Measurements from ENCODE around the gene TNS2. TPM values are rescaled to one million over a fixed set of nuclear protein-coding genes. Genes with fewer than 3 reads are reported as not detected.

The TNS2 gene
- total and polyA plus RNA-seq, 9 of the 15 experiments (the other 6 are each of a cell fraction or from before 2014, with no cell fraction given) = 0.28 to 3.1 (median 1.2) TPM; not detected in 1

DNA sequence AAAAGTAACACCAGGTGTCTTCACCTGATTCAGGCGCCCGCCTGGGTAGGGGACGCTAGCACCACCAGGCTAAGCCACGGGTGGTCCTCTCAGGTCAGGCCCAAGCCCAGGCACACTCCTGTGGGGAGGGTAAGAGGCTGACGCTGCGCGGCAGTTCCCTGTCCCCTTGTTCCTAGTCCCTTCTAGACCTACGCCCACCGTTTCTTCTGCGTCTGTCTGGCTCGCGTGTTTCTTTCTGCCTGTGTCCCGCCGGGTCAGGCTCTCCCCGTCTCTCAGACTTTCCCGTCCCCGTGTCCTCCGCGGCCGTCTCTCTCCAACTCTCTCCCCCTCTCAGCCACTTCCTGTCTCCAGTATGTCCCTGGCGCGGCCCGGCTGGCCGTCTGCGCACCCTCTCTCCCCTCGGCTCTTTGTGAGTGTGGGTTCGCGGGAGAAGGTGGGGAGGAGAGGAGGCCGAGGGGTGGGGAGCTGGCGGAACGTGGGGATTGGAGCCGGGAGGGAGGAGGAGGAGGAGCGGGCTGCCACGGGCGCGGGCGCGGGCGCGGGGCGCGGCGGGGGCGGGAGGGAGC is 3.1 kb upstream of the TNS2 start (continued):
- TF ChIP-seq, protein P1, sequence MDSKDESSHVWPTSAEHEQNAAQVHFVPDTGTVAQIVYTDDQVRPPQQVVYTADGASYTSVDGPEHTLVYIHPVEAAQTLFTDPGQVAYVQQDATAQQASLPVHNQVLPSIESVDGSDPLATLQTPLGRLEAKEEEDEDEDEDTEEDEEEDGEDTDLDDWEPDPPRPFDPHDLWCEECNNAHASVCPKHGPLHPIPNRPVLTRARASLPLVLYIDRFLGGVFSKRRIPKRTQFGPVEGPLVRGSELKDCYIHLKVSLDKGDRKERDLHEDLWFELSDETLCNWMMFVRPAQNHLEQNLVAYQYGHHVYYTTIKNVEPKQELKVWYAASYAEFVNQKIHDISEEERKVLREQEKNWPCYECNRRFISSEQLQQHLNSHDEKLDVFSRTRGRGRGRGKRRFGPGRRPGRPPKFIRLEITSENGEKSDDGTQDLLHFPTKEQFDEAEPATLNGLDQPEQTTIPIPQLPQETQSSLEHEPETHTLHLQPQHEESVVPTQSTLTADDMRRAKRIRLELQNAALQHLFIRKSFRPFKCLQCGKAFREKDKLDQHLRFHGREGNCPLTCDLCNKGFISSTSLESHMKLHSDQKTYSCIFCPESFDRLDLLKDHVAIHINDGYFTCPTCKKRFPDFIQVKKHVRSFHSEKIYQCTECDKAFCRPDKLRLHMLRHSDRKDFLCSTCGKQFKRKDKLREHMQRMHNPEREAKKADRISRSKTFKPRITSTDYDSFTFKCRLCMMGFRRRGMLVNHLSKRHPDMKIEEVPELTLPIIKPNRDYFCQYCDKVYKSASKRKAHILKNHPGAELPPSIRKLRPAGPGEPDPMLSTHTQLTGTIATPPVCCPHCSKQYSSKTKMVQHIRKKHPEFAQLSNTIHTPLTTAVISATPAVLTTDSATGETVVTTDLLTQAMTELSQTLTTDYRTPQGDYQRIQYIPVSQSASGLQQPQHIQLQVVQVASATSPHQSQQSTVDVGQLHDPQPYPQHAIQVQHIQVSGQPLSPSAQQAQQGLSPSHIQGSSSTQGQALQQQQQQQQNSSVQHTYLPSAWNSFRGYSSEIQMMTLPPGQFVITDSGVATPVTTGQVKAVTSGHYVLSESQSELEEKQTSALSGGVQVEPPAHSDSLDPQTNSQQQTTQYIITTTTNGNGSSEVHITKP (IDR thresholded peaks at IDR 0.05; ENCODE audit: partially characterized antibody) = peak; percentile 47
- TF ChIP-seq, protein P2, sequence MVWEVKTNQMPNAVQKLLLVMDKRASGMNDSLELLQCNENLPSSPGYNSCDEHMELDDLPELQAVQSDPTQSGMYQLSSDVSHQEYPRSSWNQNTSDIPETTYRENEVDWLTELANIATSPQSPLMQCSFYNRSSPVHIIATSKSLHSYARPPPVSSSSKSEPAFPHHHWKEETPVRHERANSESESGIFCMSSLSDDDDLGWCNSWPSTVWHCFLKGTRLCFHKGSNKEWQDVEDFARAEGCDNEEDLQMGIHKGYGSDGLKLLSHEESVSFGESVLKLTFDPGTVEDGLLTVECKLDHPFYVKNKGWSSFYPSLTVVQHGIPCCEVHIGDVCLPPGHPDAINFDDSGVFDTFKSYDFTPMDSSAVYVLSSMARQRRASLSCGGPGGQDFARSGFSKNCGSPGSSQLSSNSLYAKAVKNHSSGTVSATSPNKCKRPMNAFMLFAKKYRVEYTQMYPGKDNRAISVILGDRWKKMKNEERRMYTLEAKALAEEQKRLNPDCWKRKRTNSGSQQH (CRISPR knock-in tag; IDR thresholded peaks at IDR 0.05) = peak; percentile 80
- TF ChIP-seq, protein P3, sequence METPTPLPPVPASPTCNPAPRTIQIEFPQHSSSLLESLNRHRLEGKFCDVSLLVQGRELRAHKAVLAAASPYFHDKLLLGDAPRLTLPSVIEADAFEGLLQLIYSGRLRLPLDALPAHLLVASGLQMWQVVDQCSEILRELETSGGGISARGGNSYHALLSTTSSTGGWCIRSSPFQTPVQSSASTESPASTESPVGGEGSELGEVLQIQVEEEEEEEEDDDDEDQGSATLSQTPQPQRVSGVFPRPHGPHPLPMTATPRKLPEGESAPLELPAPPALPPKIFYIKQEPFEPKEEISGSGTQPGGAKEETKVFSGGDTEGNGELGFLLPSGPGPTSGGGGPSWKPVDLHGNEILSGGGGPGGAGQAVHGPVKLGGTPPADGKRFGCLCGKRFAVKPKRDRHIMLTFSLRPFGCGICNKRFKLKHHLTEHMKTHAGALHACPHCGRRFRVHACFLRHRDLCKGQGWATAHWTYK (CRISPR knock-in tag; IDR thresholded peaks at IDR 0.05) = 0 out of 2 replicates have a peak, but pooled peaks have one; percentile 48
- peak; percentile 30; the same call in 1 of the 2 replicates for TF ChIP-seq ZNF263 (CRISPR knock-in tag; IDR thresholded peaks at IDR 0.05; ENCODE audit: borderline replicate concordance)
- TF ChIP-seq GTF2F1 (IDR thresholded peaks at IDR 0.05; ENCODE audit: low read depth, low read length) = no peak
- TF ChIP-seq FOXP1 (CRISPR knock-in tag; IDR thresholded peaks at IDR 0.05) = peak; percentile 23; the same call in 1 of the 2 replicates
- TF ChIP-seq AFF1 (IDR thresholded peaks at IDR 0.05; ENCODE audit: low read depth in 1 of 2, partially characterized antibody in 2 of 2) = peak in 1 of 2 experiments; percentile 58
- TF ChIP-seq RBFOX2 (IDR thresholded peaks at IDR 0.05; ENCODE audit: low read depth, low read length) = peak; percentile 80
- 0 out of 2 replicates have a peak, but pooled peaks have one; percentile 10 for TF ChIP-seq ZNF316 (IDR thresholded peaks at IDR 0.05)
- TF ChIP-seq ZFP91 (CRISPR knock-in tag; IDR thresholded peaks at IDR 0.05) = no peak
- TF ChIP-seq, protein P4, sequence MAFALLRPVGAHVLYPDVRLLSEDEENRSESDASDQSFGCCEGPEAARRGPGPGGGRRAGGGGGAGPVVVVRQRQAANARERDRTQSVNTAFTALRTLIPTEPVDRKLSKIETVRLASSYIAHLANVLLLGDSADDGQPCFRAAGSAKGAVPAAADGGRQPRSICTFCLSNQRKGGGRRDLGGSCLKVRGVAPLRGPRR (CRISPR knock-in tag; IDR thresholded peaks at IDR 0.05) = 0 out of 2 replicates have a peak, but pooled peaks have one; percentile 29
- TF ChIP-seq ETS2 (tag; IDR thresholded peaks at IDR 0.05; ENCODE audit: borderline replicate concordance, poor library complexity, severe bottlenecking) = no peak
- no peak for TF ChIP-seq ZNF644 (tag; IDR thresholded peaks at IDR 0.05; ENCODE audit: low read depth)
